H1 (cell line): ENCODE data around the gene VSIG2. TPM values are rescaled to one million over a fixed set of nuclear protein-coding genes. Genes with fewer than 3 reads are reported as not detected.
A peak's percentile ranks its signal among the peaks of the same experiment; 100 is the strongest.

ENCODE experiments used
- CTCF ChIA-PET: fragments of 300-600 bp; sonication (Branson Sonifier 250); formaldehyde crosslinking; loops from one replicate; lab custom pipeline; 2021; ENCODE audit not compliant: partially characterized antibody; lab: Charles Lee
- POLR2A ChIA-PET: fragments of 300-600 bp; sonication (Branson Sonifier 250); formaldehyde crosslinking; loops from one replicate; lab custom pipeline; 2021; ENCODE audit warnings: inconsistent platforms; ENCODE audit not compliant: partially characterized antibody; lab: Charles Lee
- DNase-seq, 2 experiments: peaks; one replicate each; pipeline versions ENCODE4 v3.0.0 to v3.0.0-alpha.2; 2010 to 2022; ENCODE audit warnings: low spot score in 2 of 2, low read depth in 1 of 2, mixed read lengths in 1 of 2
- FAIRE-seq: peaks from 2 replicates; lab custom pipeline; 2011; peaks lifted over from hg19 to GRCh38; lab: Jason Lieb, UNC
- H2AFZ ChIP-seq: 2 replicates; pipeline ENCODE4 v1.8.1; 2012; ENCODE audit warnings: low read length, inconsistent platforms
- H2AK5ac ChIP-seq: 2 replicates; pipeline ENCODE4 v1.6.1; 2013; ENCODE audit warnings: low read depth, low read length
- H2BK120ac ChIP-seq: replicated peaks from 2 replicates; pipeline ENCODE3; 2013; ENCODE audit warnings: low read depth, low read length, inconsistent platforms
- H2BK12ac ChIP-seq: 2 replicates; pipeline ENCODE4 v1.6.1; 2013; ENCODE audit warnings: low read depth, low read length
- H2BK15ac ChIP-seq: 2 replicates; pipeline ENCODE4 v1.6.1; 2013; ENCODE audit warnings: low read length
- H2BK20ac ChIP-seq: 2 replicates; pipeline ENCODE4 v1.6.1; 2013; ENCODE audit warnings: low read length
- H2BK5ac ChIP-seq: 2 replicates; pipeline ENCODE4 v1.6.1; 2013; ENCODE audit warnings: low read depth, low read length
- H3K14ac ChIP-seq: 2 replicates; pipeline ENCODE4 v1.6.1; 2013; ENCODE audit warnings: inconsistent platforms; ENCODE audit not compliant: insufficient read length
- H3K18ac ChIP-seq: 2 replicates; pipeline ENCODE4 v1.6.1; 2013; ENCODE audit warnings: low read length; ENCODE audit errors: extremely low read depth
- H3K23ac ChIP-seq: 2 replicates; pipeline ENCODE4 v1.6.1; 2013; ENCODE audit warnings: inconsistent platforms; ENCODE audit not compliant: insufficient read length
- H3K23me2 ChIP-seq: 2 replicates; pipeline ENCODE4 v1.6.1; 2013; ENCODE audit warnings: low read depth, low read length
- H3K27ac ChIP-seq: 2 replicates; pipeline ENCODE4 v1.6.1; 2011; ENCODE audit warnings: low read depth, low read length, inconsistent platforms
- H3K27me3 ChIP-seq, 4 experiments: replicated peaks in 1 of 4; 1 replicate in 1 of 4; 2 replicates in 3 of 4; pipeline versions ENCODE4 v1.6.1 to v1.8.1; 2011 to 2013; ENCODE audit warnings: low read length in 3 of 4, mild to moderate bottlenecking in 3 of 4, inconsistent platforms in 2 of 4, mixed read lengths in 2 of 4, moderate library complexity in 1 of 4; ENCODE audit not compliant: control insufficient read depth in 3 of 4, insufficient read depth in 3 of 4; ENCODE audit errors: extremely low read depth in 1 of 4
- H3K36me3 ChIP-seq, 4 experiments: 2 replicates each; pipeline versions ENCODE4 v1.6.1 to v1.8.1; 2011 to 2013; ENCODE audit warnings: mild to moderate bottlenecking in 4 of 4, low read length in 3 of 4, moderate library complexity in 2 of 4, control low read depth in 1 of 4, inconsistent platforms in 1 of 4; ENCODE audit not compliant: insufficient read depth in 4 of 4, control insufficient read depth in 2 of 4
- H3K4ac ChIP-seq: replicated peaks from 2 replicates; pipeline ENCODE3; 2013; ENCODE audit warnings: low read length, low read depth, mixed read lengths, inconsistent platforms; ENCODE audit not compliant: insufficient read length
- H3K4me1 ChIP-seq, 4 experiments: replicated peaks in 1 of 4; 1 replicate in 1 of 4; 2 replicates in 3 of 4; pipeline versions ENCODE4 v1.6.1 to v1.8.1; 2011 to 2013; ENCODE audit warnings: low read length in 3 of 4, inconsistent platforms in 2 of 4, mixed read lengths in 1 of 4; ENCODE audit not compliant: insufficient read depth in 4 of 4, control insufficient read depth in 3 of 4
- H3K4me2 ChIP-seq, 2 experiments: 2 replicates each; pipeline versions ENCODE4 v1.6.1 to v1.8.1; 2011 to 2013; ENCODE audit warnings: low read depth in 2 of 2, low read length in 2 of 2, control low read depth in 1 of 2, inconsistent platforms in 1 of 2, mild to moderate bottlenecking in 1 of 2; ENCODE audit not compliant: insufficient read depth in 1 of 2
- H3K4me3 ChIP-seq, 4 experiments: fragments of 200-600, 300-600 bp in 1 of 4; sonication (generic), shearing (Covaris generic), sonication (Bioruptor Twin) in 1 of 4; 2 replicates each; pipeline versions ENCODE4 v1.5.1 to v1.8.1; 2011 to 2016; ENCODE audit warnings: low read length in 4 of 4, low read depth in 3 of 4, control low read depth in 2 of 4, inconsistent platforms in 2 of 4, mild to moderate bottlenecking in 2 of 4, mixed read lengths in 1 of 4, moderate library complexity in 1 of 4; ENCODE audit not compliant: insufficient read depth in 2 of 4; ENCODE audit errors: extremely low read depth in 1 of 4
- H3K56ac ChIP-seq: replicated peaks from 2 replicates; pipeline ENCODE3; 2013; ENCODE audit warnings: low read depth, mild to moderate bottlenecking, mixed read lengths, low read length, inconsistent platforms; ENCODE audit not compliant: insufficient read length
- H3K79me1 ChIP-seq: 2 replicates; pipeline ENCODE4 v1.6.1; 2013; ENCODE audit warnings: low read depth, low read length, control low read depth
- H3K79me2 ChIP-seq, 2 experiments: 2 replicates each; pipeline versions ENCODE4 v1.6.1 to v1.8.1; 2012 to 2013; ENCODE audit warnings: low read length in 2 of 2, mild to moderate bottlenecking in 2 of 2, inconsistent platforms in 1 of 2; ENCODE audit not compliant: insufficient read depth in 2 of 2, control insufficient read depth in 1 of 2
- H3K9ac ChIP-seq, 4 experiments: replicated peaks in 1 of 4; 1 replicate in 1 of 4; 2 replicates in 3 of 4; pipeline versions ENCODE4 v1.6.1 to v1.8.1; 2011 to 2013; ENCODE audit warnings: low read depth in 3 of 4, low read length in 3 of 4, control low read depth in 2 of 4, mild to moderate bottlenecking in 2 of 4, moderate library complexity in 2 of 4, inconsistent platforms in 1 of 4; ENCODE audit errors: extremely low read depth in 1 of 4
- H3K9me3 ChIP-seq, 2 experiments: 2 replicates each; pipeline versions ENCODE4 v1.6.1 to v1.8.1; 2012 to 2013; ENCODE audit warnings: mild to moderate bottlenecking in 2 of 2, moderate library complexity in 2 of 2, control low read depth in 1 of 2, inconsistent platforms in 1 of 2, low read depth in 1 of 2, low read length in 1 of 2, mixed read lengths in 1 of 2; ENCODE audit not compliant: insufficient read depth in 2 of 2
- H4K20me1 ChIP-seq, 2 experiments: replicated peaks in 1 of 2; 2 replicates each; pipeline versions ENCODE3 to v1.8.1; 2011 to 2013; ENCODE audit warnings: inconsistent platforms in 2 of 2, low read length in 2 of 2, mild to moderate bottlenecking in 1 of 2; ENCODE audit not compliant: insufficient read depth in 2 of 2, control insufficient read depth in 1 of 2
- H4K5ac ChIP-seq: 2 replicates; pipeline ENCODE4 v1.6.1; 2013; ENCODE audit warnings: low read length, low read depth, mixed read lengths, inconsistent platforms; ENCODE audit not compliant: insufficient read length
- H4K8ac ChIP-seq: 2 replicates; pipeline ENCODE4 v1.8.0; 2013; ENCODE audit warnings: mild to moderate bottlenecking, moderate library complexity, low read length, inconsistent platforms; ENCODE audit not compliant: insufficient read depth; ENCODE audit errors: extremely low read depth
- H4K91ac ChIP-seq: replicated peaks from 2 replicates; pipeline ENCODE3; 2013; ENCODE audit warnings: low read length, mixed read lengths, inconsistent platforms; ENCODE audit not compliant: insufficient read length
- ASH2L ChIP-seq: fragments of 200-600, 300-600 bp; sonication (generic); IDR thresholded peaks from one replicate; pipeline ENCODE4 v1.7.1; 2017; ENCODE audit warnings: low read length
- CBX5 ChIP-seq: fragments of 300-800, 300-1000 bp; sonication (generic); IDR thresholded peaks from 2 replicates; pipeline ENCODE4 v1.7.1; 2016; ENCODE audit warnings: antibody characterized with exemption, low read length, low read depth
- CTCF ChIP-seq, 3 experiments: IDR thresholded peaks; 1 replicate in 2 of 3; 2 replicates in 1 of 3; pipeline versions ENCODE4 v1.5.1 to v1.6.1; 2011; ENCODE audit warnings: low read length in 3 of 3, mild to moderate bottlenecking in 3 of 3, inconsistent platforms in 2 of 3, low read depth in 1 of 3, moderate library complexity in 1 of 3; ENCODE audit not compliant: insufficient read depth in 1 of 3; ENCODE audit errors: control extremely low read depth in 1 of 3
- MAFK ChIP-seq: IDR thresholded peaks from 2 replicates; pipeline ENCODE4 v1.6.1; 2012; ENCODE audit warnings: low read depth, mild to moderate bottlenecking, improper control_type of control experiment, low read length
- RNF2 ChIP-seq: fragments of 200-900, 300-1000 bp; sonication (generic); IDR thresholded peaks from 2 replicates; pipeline ENCODE4 v1.7.1; 2016; ENCODE audit warnings: borderline replicate concordance, low read depth, mild to moderate bottlenecking, antibody characterized with exemption, low read length; ENCODE audit not compliant: poor library complexity, severe bottlenecking; ENCODE audit errors: missing control alignments
- SP2 ChIP-seq: IDR thresholded peaks from 2 replicates; pipeline ENCODE4 v1.6.1; 2012; ENCODE audit warnings: mild to moderate bottlenecking, low read length, inconsistent platforms
- TCF12 ChIP-seq: IDR thresholded peaks from 2 replicates; pipeline ENCODE4 v1.6.1; 2011; ENCODE audit warnings: low read depth, mild to moderate bottlenecking, low read length
- WGBS, 2 experiments: shearing (Covaris generic) in 1 of 2; methylation state at CpG; one replicate each; pipeline versions ENCODE4 v1.1.6 to v1.1.7; 2013 to 2015; ENCODE audit warnings: low lambda C conversion rate in 2 of 2, mixed read lengths in 2 of 2, inconsistent platforms in 1 of 2, low coverage in 1 of 2, missing lambda C conversion rate in 1 of 2; ENCODE audit not compliant: insufficient replicate concordance in 2 of 2, insufficient coverage in 1 of 2, insufficient read length in 1 of 2; ENCODE audit errors: extremely low coverage in 1 of 2, missing lambda C conversion rate in 1 of 2; 5-methylcytosine and 5-hydroxymethylcytosine counted together
- polyA plus RNA-seq, 7 experiments: library from polyadenylated mRNA; depleted of rRNA in 3 of 7; stranded (reverse) in 5 of 7; unstranded in 2 of 7; fragments of >200 nt in 5 of 7; fragments of 200-250 nt in 2 of 7; gene quantifications; 1 replicate in 5 of 7; 2 replicates in 1 of 7; 4 replicates in 1 of 7; pipeline versions ENCODE4 v1.2.1 to v1.2.3, GENCODE V29; 2011 to 2013; ENCODE audit warnings: missing spikeins in 2 of 7, mixed read lengths in 2 of 7
- total RNA-seq: library from RNA; stranded (reverse); fragmentation: NEBNext Ultra II Directional; extraction: Animal tissue kit (Norgen Biotek cat#: 25700); gene quantifications from 2 replicates; pipeline ENCODE4 v1.2.1, GENCODE V29; 2021

Gene VSIG2
- total and polyA plus RNA-seq, 2 of the 8 experiments (the other 6 are each of a cell fraction or from before 2014, with no cell fraction given): 0.18 TPM; not detected in 1

- no peaks in the 10 kb centered on the region for H3K79me2 ChIP-seq
- H3K18ac ChIP-seq: no peak overlapping the region; the same call in 1 of the 2 replicates
- 3% methylated on average over 19 of the region's 21 CpGs; no CpG with 5 or more reads in 1 of the 2 experiments for WGBS, 2 experiments
- H3K79me1 ChIP-seq: no peaks in the 10 kb centered on the region
- no peak overlapping the region for H2BK120ac ChIP-seq
- no peak overlapping the region for H2BK12ac ChIP-seq
- no peak overlapping the region for H3K4ac ChIP-seq
- H4K8ac ChIP-seq: no peak overlapping the region
- POLR2A ChIA-PET: interaction anchor here (1.0 to 4.2 kb wide), 11 partner anchors 11 to 120 kb away, joined by 3 to 26 read pairs (median 6); partner anchors contain the start of genes MSANTD2, SIAE, SPA17 and VSIG2
- peak overlapping the region; percentile 20 to 67 (median 52); a peak in 7 of 8 replicates for H3K4me3 ChIP-seq
- CTCF ChIA-PET: interaction anchor here (0.6 to 28.0 kb wide), 43 partner anchors 11 to 1278 kb away, joined by 3 to 382 read pairs (median 6); partner anchors contain the start of genes NRGN, ROBO3, SIAE and SPA17
- H4K91ac ChIP-seq: no peak overlapping the region
- no peak overlapping the region for H2BK20ac ChIP-seq
- H3K36me3 ChIP-seq: peaks cover 2 to 16% (median 9%) of the 10 kb centered on the region in 4 experiments; a peak in 4 of 8 replicates
- H3K4me2 ChIP-seq: peak overlapping the region; percentile 80 to 99
- no peak overlapping the region for H3K14ac ChIP-seq
- H4K20me1 ChIP-seq: peaks cover 15 to 28% of the 10 kb centered on the region in 2 experiments
- H2BK5ac ChIP-seq: no peak overlapping the region
- no peak overlapping the region for H4K5ac ChIP-seq
- H3K56ac ChIP-seq: no peak overlapping the region
- H2AFZ ChIP-seq: no peak overlapping the region
- H3K4me1 ChIP-seq: peaks cover 0 to 29% (median 22%) of the 10 kb centered on the region in 4 experiments; a peak in 6 of 7 replicates
- H2BK15ac ChIP-seq: no peak overlapping the region
- H3K23me2 ChIP-seq: peaks cover 17% of the 10 kb centered on the region; the same call in 1 of the 2 replicates
- DNase-seq (peak in 1 of 2 experiments; percentile 95), FAIRE-seq (no peak)
- H3K27ac ChIP-seq: no peak overlapping the region
- peaks cover 38 to 50% (median 47%) of the 10 kb centered on the region in 4 experiments for H3K27me3 ChIP-seq
- H3K9ac ChIP-seq: no peak overlapping the region
- H2AK5ac ChIP-seq: no peak overlapping the region
- H3K23ac ChIP-seq: no peak overlapping the region
- H3K9me3 ChIP-seq: no peaks in the 10 kb centered on the region
- no peak for TF ChIP-seq SP2
- no peak for TF ChIP-seq CBX5
- TF ChIP-seq RNF2: no peak
- TF ChIP-seq ASH2L: peak; percentile 47
- no peak for TF ChIP-seq MAFK
- peak; percentile 58 to 82 (median 72) for TF ChIP-seq CTCF (IDR thresholded peaks at IDR 0.05; ENCODE audit: control extremely low read depth in 1 of 3, insufficient read depth in 1 of 3, low read depth in 1 of 3, low read length in 3 of 3)
- 0 out of 2 replicates have a peak, but pooled peaks have one; percentile 14 for TF ChIP-seq TCF12
These were observed 11.3 kb upstream of the VSIG2 start for GRCh38 chr11:124763156-124763947.
